CD14-positive monocyte (primary cell): ENCODE data around the gene MACC1. TPM values are rescaled to one million over a fixed set of nuclear protein-coding genes. Genes with fewer than 3 reads are reported as not detected.
A peak's percentile ranks its signal among the peaks of the same experiment; 100 is the strongest.

Experiments used
- DNase-seq, 3 donors: peaks; one replicate each; pipeline ENCODE4 v3.0.0-alpha.2; 2011 to 2022
- H2AFZ ChIP-seq: 2 replicates; pipeline ENCODE4 v1.6.0; 2012; ENCODE audit warnings: mild to moderate bottlenecking, low read depth, low read length, inconsistent platforms; ENCODE audit not compliant: insufficient read depth, poor library complexity, severe bottlenecking
- H3K27ac ChIP-seq, 2 donors: 1 replicate in 1 of 2; 2 replicates in 1 of 2; pipeline ENCODE4 v1.5.1; 2012 to 2013; ENCODE audit warnings: low read length in 2 of 2, control low read depth in 1 of 2, inconsistent platforms in 1 of 2, low read depth in 1 of 2, mild to moderate bottlenecking in 1 of 2
- H3K27me3 ChIP-seq, 2 donors: one replicate each; pipeline versions ENCODE4 v1.6.0 to v1.6.1; 2011 to 2013; ENCODE audit warnings: low read length in 2 of 2; ENCODE audit not compliant: control insufficient read depth in 2 of 2, insufficient read depth in 2 of 2
- H3K36me3 ChIP-seq, 2 donors: replicated peaks in 1 of 2; 1 replicate in 1 of 2; 2 replicates in 1 of 2; pipeline versions ENCODE4 v1.5.1 to v1.6.1; 2012 to 2013; ENCODE audit warnings: low read length in 2 of 2, control low read depth in 1 of 2, inconsistent platforms in 1 of 2, mild to moderate bottlenecking in 1 of 2; ENCODE audit not compliant: insufficient read depth in 2 of 2, control insufficient read depth in 1 of 2
- H3K4me1 ChIP-seq, 2 donors: 1 replicate in 1 of 2; 2 replicates in 1 of 2; pipeline versions ENCODE4 v1.5.1 to v1.6.1; 2012 to 2013; ENCODE audit warnings: low read length in 2 of 2, control low read depth in 1 of 2, inconsistent platforms in 1 of 2, mild to moderate bottlenecking in 1 of 2, moderate library complexity in 1 of 2; ENCODE audit not compliant: insufficient read depth in 2 of 2, control insufficient read depth in 1 of 2
- H3K4me2 ChIP-seq: replicated peaks from 2 replicates; pipeline ENCODE3; 2012; ENCODE audit warnings: low read length, moderate library complexity, mild to moderate bottlenecking; ENCODE audit not compliant: poor library complexity, severe bottlenecking; ENCODE audit errors: extremely low read depth
- H3K4me3 ChIP-seq, 3 experiments: fragments of 200-600 bp in 1 of 3; sonication (generic) in 1 of 3; replicated peaks in 1 of 3; 1 replicate in 2 of 3; 2 replicates in 1 of 3; pipeline ENCODE4 v1.5.1; 2011 to 2013; ENCODE audit warnings: low read length in 3 of 3, mild to moderate bottlenecking in 3 of 3, control low read depth in 2 of 3, low read depth in 2 of 3, inconsistent platforms in 1 of 3, moderate library complexity in 1 of 3
- H3K79me2 ChIP-seq: 2 replicates; pipeline ENCODE4 v1.6.0; 2012; ENCODE audit warnings: mild to moderate bottlenecking, control low read depth, inconsistent platforms, low read length, moderate library complexity; ENCODE audit not compliant: insufficient read depth
- H3K9ac ChIP-seq: 2 replicates; pipeline ENCODE4 v1.6.0; 2017; ENCODE audit warnings: low read length, mild to moderate bottlenecking; ENCODE audit not compliant: insufficient read depth, poor library complexity, severe bottlenecking
- H3K9me3 ChIP-seq, 2 donors: replicated peaks in 1 of 2; 1 replicate in 1 of 2; 2 replicates in 1 of 2; pipeline versions ENCODE4 v1.5.1 to v1.6.1; 2012 to 2013; ENCODE audit warnings: low read length in 2 of 2, control low read depth in 1 of 2; ENCODE audit not compliant: control insufficient read depth in 1 of 2, insufficient read depth in 1 of 2
- H4K20me1 ChIP-seq: 2 replicates; pipeline ENCODE4 v1.6.0; 2012; ENCODE audit warnings: mild to moderate bottlenecking, low read length, control low read depth, moderate library complexity; ENCODE audit not compliant: insufficient read depth
- H3K27ac Mint-ChIP-seq, 7 donors: one replicate each; pipeline ENCODE4 v1.8.0; 2020; ENCODE audit warnings: mild to moderate bottlenecking in 7 of 7, mixed read lengths in 7 of 7, moderate library complexity in 6 of 7, inconsistent platforms in 2 of 7
- H3K27me3 Mint-ChIP-seq, 3 donors: one replicate each; pipeline ENCODE4 v1.8.0; 2021 to 2022; ENCODE audit warnings: low read depth in 3 of 3, mild to moderate bottlenecking in 3 of 3, mixed read lengths in 3 of 3, moderate library complexity in 3 of 3, inconsistent platforms in 1 of 3
- H3K36me3 Mint-ChIP-seq, 2 donors: one replicate each; pipeline ENCODE4 v1.8.0; 2020; ENCODE audit warnings: mixed read lengths in 2 of 2, inconsistent platforms in 1 of 2, mild to moderate bottlenecking in 1 of 2
- H3K4me1 Mint-ChIP-seq: one replicate; pipeline ENCODE4 v1.8.0; 2020; ENCODE audit warnings: mild to moderate bottlenecking, mixed read lengths
- H3K4me3 Mint-ChIP-seq, 2 donors: one replicate each; pipeline ENCODE4 v1.8.0; 2020; ENCODE audit warnings: mild to moderate bottlenecking in 2 of 2, mixed read lengths in 2 of 2, moderate library complexity in 1 of 2
- H3K9me3 Mint-ChIP-seq, 7 donors: one replicate each; pipeline ENCODE4 v1.8.0; 2020 to 2022; ENCODE audit warnings: mixed read lengths in 7 of 7, mild to moderate bottlenecking in 6 of 7, moderate library complexity in 6 of 7, inconsistent platforms in 2 of 7
- CTCF ChIP-seq: fragments of 200-600 bp; IDR thresholded peaks from one replicate; pipeline ENCODE4 v1.8.0; 2022; ENCODE audit warnings: antibody characterized with exemption, mild to moderate bottlenecking
- WGBS: methylation state at CpG from one replicate; pipeline ENCODE4 v1.1.5; 2013; ENCODE audit warnings: missing lambda C conversion rate; ENCODE audit not compliant: insufficient coverage; 5-methylcytosine and 5-hydroxymethylcytosine counted together
- intact Hi-C, 2 donors: fragments of 100-400 bp; cut with micrococcal nuclease; formaldehyde crosslinking; loops; one replicate each; pipeline versions ENCODE4 v1.15.0 to v1.15.1; 2023
- polyA plus RNA-seq, 3 donors: library from polyadenylated mRNA; depleted of rRNA in 1 of 3; unstranded in 2 of 3; stranded (reverse) in 1 of 3; fragments of 300-500 nt in 2 of 3; fragments of >200 nt in 1 of 3; fragmentation: Illumina TruSeq in 2 of 3; gene quantifications; 1 replicate in 2 of 3; 2 replicates in 1 of 3; pipeline ENCODE4 v1.2.3, GENCODE V29; 2012 to 2021

Gene MACC1
- polyA plus RNA-seq, 3 donors: not detected

GRCh38 chr7:20232848-20233247 lies 15.7 kb upstream of the MACC1 start:
- 100% methylated on average over 1 of the region's 1 CpG for WGBS
- no peak overlapping the region for H3K4me3 Mint-ChIP-seq
- peaks cover 2 to 11% of the 10 kb centered on the region in 2 donors for H3K4me1 ChIP-seq
- no peaks in the 10 kb centered on the region for H3K9me3 Mint-ChIP-seq
- no peak overlapping the region for H2AFZ ChIP-seq
- no peak overlapping the region for H3K27ac Mint-ChIP-seq
- H3K4me1 Mint-ChIP-seq: peaks cover 9% of the 10 kb centered on the region
- H3K36me3 ChIP-seq: no peaks in the 10 kb centered on the region
- no peak overlapping the region for H3K27ac ChIP-seq
- DNase-seq: no peak
- no peaks in the 10 kb centered on the region for H3K9me3 ChIP-seq
- no peaks in the 10 kb centered on the region for H4K20me1 ChIP-seq
- H3K79me2 ChIP-seq: no peaks in the 10 kb centered on the region
- H3K9ac ChIP-seq: no peak overlapping the region
- H3K27me3 Mint-ChIP-seq: peaks cover 0 to 1% (median 0%) of the 10 kb centered on the region in 3 donors
- no peak overlapping the region for H3K4me2 ChIP-seq
- intact Hi-C loops: no loop called here
- H3K4me3 ChIP-seq: no peak overlapping the region
- TF ChIP-seq CTCF: no peak
- H3K36me3 Mint-ChIP-seq: no peaks in the 10 kb centered on the region
- H3K27me3 ChIP-seq: no peaks in the 10 kb centered on the region

GRCh38 chr7:20229646-20230500 lies 12.7 kb upstream of the MACC1 start:
- TF ChIP-seq CTCF: no peak
- H3K9me3 Mint-ChIP-seq: no peaks in the 10 kb centered on the region
- H3K27ac Mint-ChIP-seq: peak overlapping the region in 3 of 7 donors; percentile 15 to 87 (median 25)
- H3K27me3 Mint-ChIP-seq: no peaks in the 10 kb centered on the region
- DNase-seq: peak; percentile 40 to 83 (median 52)
- Histone ChIP-seq H3K9me3 (no peaks in the 10 kb centered on the region), H4K20me1 (no peaks in the 10 kb centered on the region), H3K4me2 (no peak overlapping the region), H3K27me3 (no peaks in the 10 kb centered on the region), H3K36me3 (no peaks in the 10 kb centered on the region), H3K9ac (no peak overlapping the region), H3K79me2 (no peaks in the 10 kb centered on the region), H3K4me1 (peaks cover 2 to 11% of the 10 kb centered on the region in 2 donors), H3K4me3 (no peak overlapping the region), H2AFZ (no peak overlapping the region), H3K27ac (no peak overlapping the region)
- WGBS: no CpG with 5 or more reads among the region's 7 CpGs
- H3K36me3 Mint-ChIP-seq: no peaks in the 10 kb centered on the region
- intact Hi-C loops: no loop called here
- peaks cover 9% of the 10 kb centered on the region for H3K4me1 Mint-ChIP-seq
- no peak overlapping the region for H3K4me3 Mint-ChIP-seq
